ENCODE data around the gene GIT1.

DNA sequence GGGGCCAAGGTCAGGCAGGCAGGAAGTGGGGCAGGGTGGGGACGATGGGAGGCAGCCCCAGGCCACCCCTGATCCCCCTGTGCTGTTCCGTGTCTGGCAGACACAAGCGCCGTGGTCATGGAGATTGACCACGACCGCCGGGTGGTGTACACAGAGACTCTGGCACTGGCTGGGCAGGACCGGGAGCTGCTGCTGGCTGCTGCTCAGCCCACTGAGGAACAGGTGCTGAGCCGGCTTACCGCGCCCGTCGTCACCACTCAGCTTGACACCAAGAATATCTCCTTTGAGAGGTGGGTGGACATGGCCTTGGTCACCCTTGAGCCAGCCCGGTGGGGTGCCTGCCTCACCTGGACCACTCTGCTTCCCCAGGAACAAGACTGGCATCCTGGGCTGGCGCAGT is 19.5 kb upstream of the GIT1 start:
- TF ChIP-seq JUND (IDR thresholded peaks at IDR 0.05) = no peak
- TF ChIP-seq, protein P1, sequence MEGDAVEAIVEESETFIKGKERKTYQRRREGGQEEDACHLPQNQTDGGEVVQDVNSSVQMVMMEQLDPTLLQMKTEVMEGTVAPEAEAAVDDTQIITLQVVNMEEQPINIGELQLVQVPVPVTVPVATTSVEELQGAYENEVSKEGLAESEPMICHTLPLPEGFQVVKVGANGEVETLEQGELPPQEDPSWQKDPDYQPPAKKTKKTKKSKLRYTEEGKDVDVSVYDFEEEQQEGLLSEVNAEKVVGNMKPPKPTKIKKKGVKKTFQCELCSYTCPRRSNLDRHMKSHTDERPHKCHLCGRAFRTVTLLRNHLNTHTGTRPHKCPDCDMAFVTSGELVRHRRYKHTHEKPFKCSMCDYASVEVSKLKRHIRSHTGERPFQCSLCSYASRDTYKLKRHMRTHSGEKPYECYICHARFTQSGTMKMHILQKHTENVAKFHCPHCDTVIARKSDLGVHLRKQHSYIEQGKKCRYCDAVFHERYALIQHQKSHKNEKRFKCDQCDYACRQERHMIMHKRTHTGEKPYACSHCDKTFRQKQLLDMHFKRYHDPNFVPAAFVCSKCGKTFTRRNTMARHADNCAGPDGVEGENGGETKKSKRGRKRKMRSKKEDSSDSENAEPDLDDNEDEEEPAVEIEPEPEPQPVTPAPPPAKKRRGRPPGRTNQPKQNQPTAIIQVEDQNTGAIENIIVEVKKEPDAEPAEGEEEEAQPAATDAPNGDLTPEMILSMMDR (IDR thresholded peaks at IDR 0.05; ENCODE audit: low read depth, low read length, missing input control) = no peak
- TF ChIP-seq GABPA (IDR thresholded peaks at IDR 0.05 in 1 of 2, conservative IDR thresholded peaks at IDR 0.05 in 1 of 2) = no peak
- TF ChIP-seq RXRA (IDR thresholded peaks at IDR 0.05) = no peak
- TF ChIP-seq RAD21 (IDR thresholded peaks at IDR 0.05) = no peak
- TF ChIP-seq SP1 (IDR thresholded peaks at IDR 0.05) = no peak
- no peak for TF ChIP-seq HNF4G (IDR thresholded peaks at IDR 0.05)
- TF ChIP-seq, protein P2, sequence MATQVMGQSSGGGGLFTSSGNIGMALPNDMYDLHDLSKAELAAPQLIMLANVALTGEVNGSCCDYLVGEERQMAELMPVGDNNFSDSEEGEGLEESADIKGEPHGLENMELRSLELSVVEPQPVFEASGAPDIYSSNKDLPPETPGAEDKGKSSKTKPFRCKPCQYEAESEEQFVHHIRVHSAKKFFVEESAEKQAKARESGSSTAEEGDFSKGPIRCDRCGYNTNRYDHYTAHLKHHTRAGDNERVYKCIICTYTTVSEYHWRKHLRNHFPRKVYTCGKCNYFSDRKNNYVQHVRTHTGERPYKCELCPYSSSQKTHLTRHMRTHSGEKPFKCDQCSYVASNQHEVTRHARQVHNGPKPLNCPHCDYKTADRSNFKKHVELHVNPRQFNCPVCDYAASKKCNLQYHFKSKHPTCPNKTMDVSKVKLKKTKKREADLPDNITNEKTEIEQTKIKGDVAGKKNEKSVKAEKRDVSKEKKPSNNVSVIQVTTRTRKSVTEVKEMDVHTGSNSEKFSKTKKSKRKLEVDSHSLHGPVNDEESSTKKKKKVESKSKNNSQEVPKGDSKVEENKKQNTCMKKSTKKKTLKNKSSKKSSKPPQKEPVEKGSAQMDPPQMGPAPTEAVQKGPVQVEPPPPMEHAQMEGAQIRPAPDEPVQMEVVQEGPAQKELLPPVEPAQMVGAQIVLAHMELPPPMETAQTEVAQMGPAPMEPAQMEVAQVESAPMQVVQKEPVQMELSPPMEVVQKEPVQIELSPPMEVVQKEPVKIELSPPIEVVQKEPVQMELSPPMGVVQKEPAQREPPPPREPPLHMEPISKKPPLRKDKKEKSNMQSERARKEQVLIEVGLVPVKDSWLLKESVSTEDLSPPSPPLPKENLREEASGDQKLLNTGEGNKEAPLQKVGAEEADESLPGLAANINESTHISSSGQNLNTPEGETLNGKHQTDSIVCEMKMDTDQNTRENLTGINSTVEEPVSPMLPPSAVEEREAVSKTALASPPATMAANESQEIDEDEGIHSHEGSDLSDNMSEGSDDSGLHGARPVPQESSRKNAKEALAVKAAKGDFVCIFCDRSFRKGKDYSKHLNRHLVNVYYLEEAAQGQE (IDR thresholded peaks at IDR 0.05) = no peak
- TF ChIP-seq EGR1 (IDR thresholded peaks at IDR 0.05; ENCODE audit: low read depth in 2 of 2) = no peak
- TF ChIP-seq, protein P3, sequence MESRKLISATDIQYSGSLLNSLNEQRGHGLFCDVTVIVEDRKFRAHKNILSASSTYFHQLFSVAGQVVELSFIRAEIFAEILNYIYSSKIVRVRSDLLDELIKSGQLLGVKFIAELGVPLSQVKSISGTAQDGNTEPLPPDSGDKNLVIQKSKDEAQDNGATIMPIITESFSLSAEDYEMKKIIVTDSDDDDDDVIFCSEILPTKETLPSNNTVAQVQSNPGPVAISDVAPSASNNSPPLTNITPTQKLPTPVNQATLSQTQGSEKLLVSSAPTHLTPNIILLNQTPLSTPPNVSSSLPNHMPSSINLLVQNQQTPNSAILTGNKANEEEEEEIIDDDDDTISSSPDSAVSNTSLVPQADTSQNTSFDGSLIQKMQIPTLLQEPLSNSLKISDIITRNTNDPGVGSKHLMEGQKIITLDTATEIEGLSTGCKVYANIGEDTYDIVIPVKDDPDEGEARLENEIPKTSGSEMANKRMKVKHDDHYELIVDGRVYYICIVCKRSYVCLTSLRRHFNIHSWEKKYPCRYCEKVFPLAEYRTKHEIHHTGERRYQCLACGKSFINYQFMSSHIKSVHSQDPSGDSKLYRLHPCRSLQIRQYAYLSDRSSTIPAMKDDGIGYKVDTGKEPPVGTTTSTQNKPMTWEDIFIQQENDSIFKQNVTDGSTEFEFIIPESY (IDR thresholded peaks at IDR 0.05) = no peak
